Breast epithelium (tissue), 3 donors: ENCODE data around the gene OCEL1.

Experiments
- POLR2A ChIP-seq: fragments of 450-650 bp; IDR thresholded peaks from one replicate; pipeline ENCODE4 v1.6.1; 2016; ENCODE audit warnings: antibody characterized with exemption, mild to moderate bottlenecking, moderate library complexity
- TF ChIP-seq, protein P1 (sequence below), 3 donors: fragments of 450-650 bp; IDR thresholded peaks; one replicate each; pipeline ENCODE4 v1.5.1; 2016 to 2017; ENCODE audit warnings: antibody characterized with exemption in 3 of 3, mild to moderate bottlenecking in 3 of 3, moderate library complexity in 3 of 3

DNA sequence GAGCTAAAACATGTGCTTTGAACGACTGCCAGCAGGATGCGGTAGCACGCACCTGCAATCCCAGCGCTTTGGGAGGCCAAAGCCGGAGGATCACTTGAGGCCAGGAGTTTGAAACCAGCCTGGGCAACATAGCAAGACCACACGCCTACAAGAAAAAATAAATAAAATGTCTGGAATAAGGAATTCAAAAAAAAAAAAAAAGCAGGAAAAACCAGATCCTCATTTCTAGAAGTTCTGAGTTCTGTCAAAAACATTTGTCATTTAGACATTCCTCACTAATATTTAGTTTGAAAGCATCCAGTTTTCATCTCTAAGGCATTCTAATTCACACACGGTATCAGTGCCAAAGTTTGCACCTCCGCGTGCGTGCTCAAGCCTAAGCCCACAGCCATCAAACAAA lies 47.7 kb upstream of the OCEL1 start:
- no peak for TF ChIP-seq POLR2A
- TF ChIP-seq, protein P1, sequence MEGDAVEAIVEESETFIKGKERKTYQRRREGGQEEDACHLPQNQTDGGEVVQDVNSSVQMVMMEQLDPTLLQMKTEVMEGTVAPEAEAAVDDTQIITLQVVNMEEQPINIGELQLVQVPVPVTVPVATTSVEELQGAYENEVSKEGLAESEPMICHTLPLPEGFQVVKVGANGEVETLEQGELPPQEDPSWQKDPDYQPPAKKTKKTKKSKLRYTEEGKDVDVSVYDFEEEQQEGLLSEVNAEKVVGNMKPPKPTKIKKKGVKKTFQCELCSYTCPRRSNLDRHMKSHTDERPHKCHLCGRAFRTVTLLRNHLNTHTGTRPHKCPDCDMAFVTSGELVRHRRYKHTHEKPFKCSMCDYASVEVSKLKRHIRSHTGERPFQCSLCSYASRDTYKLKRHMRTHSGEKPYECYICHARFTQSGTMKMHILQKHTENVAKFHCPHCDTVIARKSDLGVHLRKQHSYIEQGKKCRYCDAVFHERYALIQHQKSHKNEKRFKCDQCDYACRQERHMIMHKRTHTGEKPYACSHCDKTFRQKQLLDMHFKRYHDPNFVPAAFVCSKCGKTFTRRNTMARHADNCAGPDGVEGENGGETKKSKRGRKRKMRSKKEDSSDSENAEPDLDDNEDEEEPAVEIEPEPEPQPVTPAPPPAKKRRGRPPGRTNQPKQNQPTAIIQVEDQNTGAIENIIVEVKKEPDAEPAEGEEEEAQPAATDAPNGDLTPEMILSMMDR (IDR thresholded peaks at IDR 0.05), result no peak
